Endothelial cell of umbilical vein (primary cell): ENCODE measurements around the gene RYR2. TPM values are rescaled to one million over a fixed set of nuclear protein-coding genes. Genes with fewer than 3 reads are reported as not detected.

Experiments used
- BruUV-seq: library from RNA; stranded (reverse); fragments of 400-500 nt; replicated peaks from 2 replicates; lab custom pipeline; 2021; lab: Mats Ljungman, UMichigan
- CTCF ChIA-PET: fragments of 300-600, 350-600 bp; sonication (Branson Sonifier 250); formaldehyde crosslinking; loops from one replicate; lab custom pipeline; 2021; ENCODE audit warnings: antibody characterized with exemption, inconsistent platforms; lab: Charles Lee
- POLR2A ChIA-PET: fragments of 300-600, 350-600 bp; sonication (Branson Sonifier 250); formaldehyde crosslinking; loops from one replicate; lab custom pipeline; 2021; ENCODE audit warnings: antibody characterized with exemption, inconsistent platforms; lab: Charles Lee
- DNase-seq: peaks from one replicate; pipeline ENCODE4 v3.0.0-alpha.2; 2011; ENCODE audit warnings: low read depth, low spot score
- FAIRE-seq: peaks from 2 replicates; lab custom pipeline; 2011; peaks lifted over from hg19 to GRCh38; lab: Jason Lieb, UNC
- H2AFZ ChIP-seq: 2 replicates; pipeline ENCODE4 v1.6.0; 2012; ENCODE audit warnings: low read depth, low read length, control low read depth, inconsistent platforms
- H3K27ac ChIP-seq: 2 replicates; pipeline ENCODE4 v1.5.1; 2011; ENCODE audit warnings: low read depth, mild to moderate bottlenecking, control low read depth, low read length, moderate library complexity; ENCODE audit not compliant: insufficient read depth
- H3K27me3 ChIP-seq, 2 experiments: 2 replicates each; pipeline versions ENCODE4 v1.6.0 to v1.6.1; 2011; ENCODE audit warnings: low read length in 2 of 2, mixed read lengths in 1 of 2; ENCODE audit not compliant: control insufficient read depth in 2 of 2, insufficient read depth in 2 of 2
- H3K36me3 ChIP-seq, 2 experiments: 2 replicates in 1 of 2; 3 replicates in 1 of 2; pipeline ENCODE4 v1.5.1; 2011; ENCODE audit warnings: low read length in 2 of 2, mild to moderate bottlenecking in 1 of 2, moderate library complexity in 1 of 2; ENCODE audit not compliant: control insufficient read depth in 2 of 2, insufficient read depth in 2 of 2; ENCODE audit errors: extremely low read depth in 1 of 2
- H3K4me1 ChIP-seq: 3 replicates; pipeline ENCODE4 v1.5.1; 2011; ENCODE audit warnings: mild to moderate bottlenecking, low read length; ENCODE audit not compliant: control insufficient read depth, insufficient read depth; ENCODE audit errors: extremely low read depth
- H3K4me2 ChIP-seq: 2 replicates; pipeline ENCODE4 v1.6.1; 2011; ENCODE audit warnings: low read length, control low read depth, mixed read lengths; ENCODE audit not compliant: insufficient read depth
- H3K4me3 ChIP-seq, 3 experiments: fragments of 200-600 bp in 1 of 3; sonication (generic), shearing (Covaris generic) in 1 of 3; replicated peaks in 1 of 3; 2 replicates each; pipeline ENCODE4 v1.5.1; 2011 to 2016; ENCODE audit warnings: control low read depth in 3 of 3, low read length in 3 of 3, mild to moderate bottlenecking in 2 of 3, inconsistent platforms in 1 of 3, low read depth in 1 of 3, moderate library complexity in 1 of 3; ENCODE audit not compliant: insufficient read depth in 1 of 3
- H3K79me2 ChIP-seq: 2 replicates; pipeline ENCODE4 v1.6.0; 2012; ENCODE audit warnings: low read length, inconsistent platforms; ENCODE audit not compliant: control insufficient read depth, insufficient read depth
- H3K9ac ChIP-seq: replicated peaks from 2 replicates; pipeline ENCODE3; 2011; ENCODE audit warnings: low read length, control low read depth; ENCODE audit not compliant: insufficient read depth; ENCODE audit errors: extremely low read depth
- H3K9me1 ChIP-seq: replicated peaks from 3 replicates; pipeline ENCODE4 v1.6.0; 2011; ENCODE audit warnings: mild to moderate bottlenecking, low read length; ENCODE audit not compliant: control insufficient read depth, insufficient read depth; ENCODE audit errors: extremely low read depth
- H3K9me3 ChIP-seq: replicated peaks from 2 replicates; pipeline ENCODE4 v1.5.1; 2012; ENCODE audit warnings: low read length, inconsistent platforms; ENCODE audit not compliant: control insufficient read depth, insufficient read depth
- H4K20me1 ChIP-seq: replicated peaks from 2 replicates; pipeline ENCODE3; 2011; ENCODE audit warnings: mild to moderate bottlenecking, low read length; ENCODE audit not compliant: control insufficient read depth, insufficient read depth; ENCODE audit errors: extremely low read depth
- CTCF ChIP-seq, 2 donors: IDR thresholded peaks; 1 replicate in 1 of 2; 2 replicates in 1 of 2; pipeline ENCODE4 v1.5.1; 2011; ENCODE audit warnings: low read length in 2 of 2, mild to moderate bottlenecking in 2 of 2, moderate library complexity in 2 of 2, control low read depth in 1 of 2, inconsistent platforms in 1 of 2, low read depth in 1 of 2; ENCODE audit not compliant: insufficient read depth in 1 of 2; ENCODE audit errors: extremely low read depth in 1 of 2
- EZH2 ChIP-seq: IDR thresholded peaks from 2 replicates; pipeline ENCODE4 v1.6.1; 2012; ENCODE audit warnings: borderline replicate concordance, low read depth, mild to moderate bottlenecking, moderate library complexity, low read length, inconsistent platforms; ENCODE audit not compliant: severe bottlenecking
- FOS ChIP-seq: IDR thresholded peaks from 2 replicates; pipeline ENCODE4 v1.6.1; 2011; ENCODE audit warnings: mild to moderate bottlenecking, low read length, moderate library complexity, borderline replicate concordance; ENCODE audit not compliant: insufficient read depth
- GATA2 ChIP-seq: IDR thresholded peaks from 2 replicates; pipeline ENCODE4 v1.7.0; 2011; ENCODE audit warnings: low read depth, mild to moderate bottlenecking, moderate library complexity, mixed read lengths, low read length; ENCODE audit not compliant: insufficient read length, insufficient read depth
- JUN ChIP-seq: IDR thresholded peaks from 2 replicates; pipeline ENCODE4 v1.6.1; 2011; ENCODE audit warnings: borderline replicate concordance, low read depth; ENCODE audit not compliant: insufficient read length, insufficient read depth
- MAX ChIP-seq: IDR thresholded peaks from 2 replicates; pipeline ENCODE4 v1.6.1; 2011; ENCODE audit not compliant: insufficient read depth, insufficient read length
- MYC ChIP-seq: IDR thresholded peaks from one replicate; pipeline ENCODE4 v1.6.1; 2011; ENCODE audit warnings: mild to moderate bottlenecking, low read depth, low read length
- POLR2A ChIP-seq: IDR thresholded peaks from 2 replicates; pipeline ENCODE4 v1.6.1; 2012; ENCODE audit warnings: low read depth, mild to moderate bottlenecking, control low read depth, low read length
- POLR2AphosphoS5 ChIP-seq: IDR thresholded peaks from 2 replicates; pipeline ENCODE4 v1.6.1; 2012; ENCODE audit warnings: low read depth, mild to moderate bottlenecking, control low read depth, low read length, moderate library complexity; ENCODE audit not compliant: insufficient read depth
- dilution Hi-C: fragments of 300-500 bp; cut with MboI; formaldehyde crosslinking; loops from one replicate; pipeline ENCODE4 v1.15.0; 2019; ENCODE audit warnings: low sequenced_read_pairs; ENCODE audit not compliant: extremely low pct_ligation_motif_present
- intact Hi-C: fragments of 100-400 bp; cut with micrococcal nuclease; formaldehyde crosslinking; loops from one replicate; pipeline ENCODE4 v1.10.0; 2022
- polyA plus RNA-seq, 4 experiments: library from polyadenylated mRNA; depleted of rRNA in 3 of 4; stranded (reverse) in 3 of 4; unstranded in 1 of 4; fragments of >200 nt; gene quantifications; 2 replicates each; pipeline versions ENCODE4 v1.2.1 to v1.2.3, GENCODE V29; 2011 to 2012; ENCODE audit warnings: missing spikeins in 1 of 4
- total RNA-seq: library from RNA; stranded (reverse); gene quantifications from 2 replicates; pipeline ENCODE4 v1.2.3, GENCODE V29; 2021

RYR2 gene
- total and polyA plus RNA-seq, 2 donors (not counting 3 experiments of a cell fraction or from before 2014, with no cell fraction given) = not detected

GRCh38 chr1:237428809-237429208, 386.8 kb downstream of the RYR2 start:
- Histone ChIP-seq H3K9ac (no peak overlapping the region), H2AFZ (no peak overlapping the region), H3K4me3 (no peak overlapping the region), H4K20me1 (no peaks in the 10 kb centered on the region), H3K4me2 (no peak overlapping the region), H3K4me1 (no peaks in the 10 kb centered on the region), H3K27me3 (no peaks in the 10 kb centered on the region), H3K36me3 (no peaks in the 10 kb centered on the region), H3K9me3 (peaks cover 2% of the 10 kb centered on the region), H3K27ac (no peak overlapping the region), H3K9me1 (no peaks in the 10 kb centered on the region), H3K79me2 (no peaks in the 10 kb centered on the region)
- intact Hi-C loops (no loop called here), dilution Hi-C loops (no loop called here)
- CTCF ChIA-PET = no interaction called here
- no peak for TF ChIP-seq FOS
- TF ChIP-seq CTCF (IDR thresholded peaks at IDR 0.05; ENCODE audit: extremely low read depth in 1 of 2, insufficient read depth in 1 of 2, low read depth in 1 of 2, low read length in 2 of 2) = no peak
- no peak for TF ChIP-seq POLR2AphosphoS5
- no peak for TF ChIP-seq JUN
- no peak for TF ChIP-seq MYC
- no peak for TF ChIP-seq GATA2
- TF ChIP-seq POLR2A = no peak
- TF ChIP-seq MAX = no peak
- TF ChIP-seq EZH2 = no peak
- FAIRE-seq = no peak
- DNase-seq = no peak
- POLR2A ChIA-PET = no interaction called here
- no TSS peak for BruUV-seq
